PC-9 (cell line): ENCODE data around the gene ANXA6.

Experiments used
- CTCF ChIP-seq: fragments of 200-600 bp; sonication (generic); conservative IDR thresholded peaks from 2 replicates; pipeline ENCODE4 v1.6.1; 2017; ENCODE audit warnings: mixed run types, antibody characterized with exemption, mild to moderate bottlenecking, moderate library complexity
- EZH2 ChIP-seq: fragments of 200-600 bp; sonication (generic); IDR thresholded peaks from 2 replicates; pipeline ENCODE4 v1.8.0; 2017; ENCODE audit warnings: antibody characterized with exemption, low read depth

- no peak for TF ChIP-seq CTCF
- no peak for TF ChIP-seq EZH2
Observed at GRCh38 chr5:151186538-151186937, 29.0 kb upstream of the ANXA6 start.
